Peyer's patch (tissue), 4 donors: Measurements from ENCODE around the gene AZU1. TPM values are rescaled to one million over a fixed set of nuclear protein-coding genes. Genes with fewer than 3 reads are reported as not detected.

Experiments
- DNase-seq, 3 donors: peaks; one replicate each; pipeline ENCODE4 v3.0.0-alpha.2; 2017 to 2019
- H3K27ac ChIP-seq, 4 donors: fragments of 200-600 bp; sonication (generic); one replicate each; pipeline ENCODE4 v1.5.1; 2016 to 2019
- H3K27me3 ChIP-seq, 2 donors: fragments of 200-600 bp; sonication (generic); one replicate each; pipeline ENCODE4 v1.5.1; 2019
- H3K36me3 ChIP-seq, 3 donors: fragments of 200-600 bp; sonication (generic); one replicate each; pipeline ENCODE4 v1.5.1; 2016 to 2019
- H3K4me1 ChIP-seq, 4 donors: fragments of 200-600 bp; sonication (generic); one replicate each; pipeline ENCODE4 v1.5.1; 2016 to 2019
- H3K4me3 ChIP-seq, 4 donors: fragments of 200-600 bp; sonication (generic); 1 replicate in 3 of 4; 2 replicates in 1 of 4; pipeline ENCODE4 v1.5.1; 2016 to 2019; ENCODE audit warnings: mild to moderate bottlenecking in 1 of 4
- H3K9me3 ChIP-seq, 4 donors: fragments of 200-600 bp; sonication (generic); one replicate each; pipeline ENCODE4 v1.5.1; 2016 to 2019; ENCODE audit warnings: mild to moderate bottlenecking in 1 of 4
- POLR2A ChIP-seq, 2 donors: fragments of 450-650 bp; IDR thresholded peaks; one replicate each; pipeline ENCODE4 v1.5.1; 2017; ENCODE audit warnings: antibody characterized with exemption in 2 of 2, mild to moderate bottlenecking in 2 of 2, moderate library complexity in 2 of 2
- total RNA-seq, 4 donors: library from RNA; depleted of rRNA; stranded (reverse); fragments of >200 nt; gene quantifications; one replicate each; pipeline ENCODE4 v1.1.0, GENCODE V29; 2016
- TF ChIP-seq, protein P1 (sequence below), 6 experiments: fragments of 450-650 bp in 4 of 6; fragments of 200-600 bp in 2 of 6; sonication (generic) in 1 of 6; IDR thresholded peaks; one replicate each; pipeline ENCODE4 v1.5.1; 2017 to 2019; ENCODE audit warnings: antibody characterized with exemption in 6 of 6, mild to moderate bottlenecking in 3 of 6, moderate library complexity in 1 of 6

The AZU1 gene
- total RNA-seq, 4 donors from 2014 or later, result not detected

DNA sequence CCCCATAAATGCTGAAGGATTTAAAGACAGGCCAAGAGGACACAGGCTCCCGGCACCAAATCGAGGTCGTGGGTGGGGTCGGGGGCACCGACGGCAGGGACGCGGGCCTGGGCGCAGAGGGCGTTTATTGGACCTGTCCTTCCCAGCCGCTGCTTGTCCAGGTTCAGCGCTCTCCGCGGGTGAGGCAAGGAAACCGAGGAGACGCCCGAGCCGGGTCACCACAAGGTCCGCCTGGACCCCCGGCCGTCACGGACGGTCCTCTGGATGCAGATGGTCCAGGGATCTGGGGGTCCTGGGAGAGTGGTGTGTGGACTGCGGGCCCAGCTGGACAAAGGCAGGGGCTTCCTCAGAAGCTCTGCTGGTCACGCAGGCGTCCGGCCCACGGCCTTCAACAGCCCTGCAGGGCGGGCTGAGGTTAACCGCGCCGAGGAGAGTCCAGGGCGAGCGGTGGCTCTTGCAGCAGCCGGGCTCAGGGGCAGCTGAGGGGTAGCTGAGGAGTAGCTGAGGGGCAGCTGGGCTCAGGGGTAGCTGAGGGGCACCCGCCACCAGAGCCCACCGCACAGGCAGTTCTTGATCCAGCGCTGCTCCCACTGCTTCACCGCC is 40.3 kb downstream of the AZU1 start:
- no peak for DNase-seq
- TF ChIP-seq, protein P1, sequence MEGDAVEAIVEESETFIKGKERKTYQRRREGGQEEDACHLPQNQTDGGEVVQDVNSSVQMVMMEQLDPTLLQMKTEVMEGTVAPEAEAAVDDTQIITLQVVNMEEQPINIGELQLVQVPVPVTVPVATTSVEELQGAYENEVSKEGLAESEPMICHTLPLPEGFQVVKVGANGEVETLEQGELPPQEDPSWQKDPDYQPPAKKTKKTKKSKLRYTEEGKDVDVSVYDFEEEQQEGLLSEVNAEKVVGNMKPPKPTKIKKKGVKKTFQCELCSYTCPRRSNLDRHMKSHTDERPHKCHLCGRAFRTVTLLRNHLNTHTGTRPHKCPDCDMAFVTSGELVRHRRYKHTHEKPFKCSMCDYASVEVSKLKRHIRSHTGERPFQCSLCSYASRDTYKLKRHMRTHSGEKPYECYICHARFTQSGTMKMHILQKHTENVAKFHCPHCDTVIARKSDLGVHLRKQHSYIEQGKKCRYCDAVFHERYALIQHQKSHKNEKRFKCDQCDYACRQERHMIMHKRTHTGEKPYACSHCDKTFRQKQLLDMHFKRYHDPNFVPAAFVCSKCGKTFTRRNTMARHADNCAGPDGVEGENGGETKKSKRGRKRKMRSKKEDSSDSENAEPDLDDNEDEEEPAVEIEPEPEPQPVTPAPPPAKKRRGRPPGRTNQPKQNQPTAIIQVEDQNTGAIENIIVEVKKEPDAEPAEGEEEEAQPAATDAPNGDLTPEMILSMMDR (IDR thresholded peaks at IDR 0.05), result no peak
- no peak for TF ChIP-seq POLR2A (IDR thresholded peaks at IDR 0.05)
- no peaks in the 10 kb centered on the region for H3K27me3 ChIP-seq
- H3K36me3 ChIP-seq, result peaks cover 0 to 24% (median 0%) of the 10 kb centered on the region in 3 donors
- H3K9me3 ChIP-seq, result no peaks in the 10 kb centered on the region
- no peak overlapping the region for H3K27ac ChIP-seq
- no peak overlapping the region for H3K4me3 ChIP-seq
- H3K4me1 ChIP-seq, result peaks cover 5 to 18% (median 7%) of the 10 kb centered on the region in 4 donors

DNA sequence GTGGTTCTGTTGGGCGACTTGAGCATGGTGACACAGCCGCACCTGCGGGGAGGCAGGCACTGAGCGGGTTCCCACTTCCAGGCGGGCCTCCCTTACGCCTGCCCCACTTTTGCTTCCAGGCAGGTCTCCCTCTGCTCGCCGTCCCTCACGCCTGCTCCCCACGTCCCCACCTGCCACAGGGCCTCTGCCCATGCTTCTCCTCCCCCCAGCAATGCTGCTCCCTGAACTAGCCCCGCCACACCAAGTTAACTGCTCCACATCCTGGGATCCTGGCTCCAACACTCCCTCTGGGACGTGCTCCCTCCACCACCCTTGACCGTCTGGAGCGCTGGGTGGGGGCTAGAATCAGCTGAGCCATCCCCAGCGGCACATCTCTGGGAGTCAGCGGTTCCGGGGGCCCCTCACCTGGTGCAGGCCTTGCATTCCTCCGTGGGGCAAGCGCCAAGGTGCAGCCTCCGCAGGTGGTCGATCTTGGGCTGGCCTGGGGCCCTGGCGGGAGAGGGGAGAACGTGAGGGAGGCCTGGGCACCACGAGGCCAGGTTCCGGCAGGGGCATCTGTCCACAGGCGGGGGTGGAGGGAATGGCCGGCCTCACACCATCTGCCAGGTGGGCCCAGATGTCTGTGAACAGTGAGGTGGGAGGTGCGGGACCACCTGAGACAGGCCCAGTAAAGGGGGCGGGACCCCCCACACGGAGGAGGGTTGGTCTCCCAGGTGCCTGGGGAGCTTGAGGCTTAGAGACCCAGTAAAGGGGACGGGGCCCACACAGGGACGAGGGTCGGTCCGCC is 41.0 kb downstream of the AZU1 start:
- TF ChIP-seq POLR2A (IDR thresholded peaks at IDR 0.05), result no peak
- TF ChIP-seq, protein P1 (IDR thresholded peaks at IDR 0.05), result no peak
- peaks cover 0 to 28% (median 0%) of the 10 kb centered on the region in 3 donors for H3K36me3 ChIP-seq
- no peaks in the 10 kb centered on the region for H3K27me3 ChIP-seq
- no peak for DNase-seq
- no peak overlapping the region for H3K4me3 ChIP-seq
- peaks cover 3 to 11% (median 7%) of the 10 kb centered on the region in 4 donors for H3K4me1 ChIP-seq
- H3K9me3 ChIP-seq, result no peaks in the 10 kb centered on the region
- H3K27ac ChIP-seq, result peak overlapping the region; percentile 52 to 81 (median 75)

DNA sequence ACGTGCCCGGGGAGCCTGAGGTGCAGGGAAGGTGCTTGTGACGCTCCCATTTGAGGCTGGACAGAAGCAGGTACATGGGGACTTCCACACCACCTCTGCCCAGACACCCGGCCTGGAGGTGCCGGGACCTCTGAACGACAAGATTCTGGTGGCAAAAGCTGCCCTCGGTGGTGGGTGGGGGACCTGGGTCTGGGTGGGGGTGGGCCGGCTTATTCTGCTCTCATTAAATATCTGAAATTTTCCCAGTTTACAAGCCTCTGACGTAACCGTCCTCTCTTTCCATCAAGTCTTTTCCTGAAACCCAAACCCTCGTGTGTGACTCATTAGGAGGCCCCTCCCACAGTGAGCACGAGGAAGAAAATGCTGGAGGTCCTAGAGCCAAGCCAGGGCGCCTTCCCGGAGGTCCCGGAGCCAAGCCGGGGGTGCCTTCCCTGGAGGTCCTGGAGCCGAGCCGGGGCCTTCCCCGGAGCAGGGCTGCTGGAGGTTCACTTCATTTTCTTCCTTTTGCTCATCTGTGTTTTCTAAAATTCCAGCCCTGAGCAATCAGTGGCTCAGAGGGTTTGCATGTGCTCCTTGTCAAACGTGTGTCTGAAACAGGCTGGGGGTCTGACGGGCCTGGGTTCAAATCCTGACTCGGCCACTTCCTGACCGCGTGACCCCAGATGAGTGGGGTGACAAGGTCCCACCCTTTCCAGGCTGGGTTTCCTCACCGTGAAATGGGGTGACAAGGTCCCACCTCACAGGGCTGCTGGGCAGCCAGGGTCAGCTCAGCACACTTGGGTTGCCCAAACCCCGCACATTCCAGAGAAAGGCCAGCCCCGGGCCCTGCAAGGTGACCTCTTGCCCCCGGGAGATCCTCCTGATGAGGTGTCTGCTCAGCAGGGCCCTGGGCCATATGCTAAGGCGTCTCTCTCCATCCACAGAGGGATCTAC is 41.9 kb downstream of the AZU1 start:
- TF ChIP-seq, protein P1 (IDR thresholded peaks at IDR 0.05), result no peak
- no peak for TF ChIP-seq POLR2A (IDR thresholded peaks at IDR 0.05)
- H3K4me3 ChIP-seq, result no peak overlapping the region
- H3K27ac ChIP-seq, result peak overlapping the region; percentile 57 to 81 (median 75)
- peaks cover 0 to 36% (median 0%) of the 10 kb centered on the region in 3 donors for H3K36me3 ChIP-seq
- peak in 1 of 3 donors; percentile 76 for DNase-seq
- peaks cover 0 to 10% (median 7%) of the 10 kb centered on the region in 4 donors for H3K4me1 ChIP-seq
- H3K9me3 ChIP-seq, result no peaks in the 10 kb centered on the region
- H3K27me3 ChIP-seq, result no peaks in the 10 kb centered on the region

DNA sequence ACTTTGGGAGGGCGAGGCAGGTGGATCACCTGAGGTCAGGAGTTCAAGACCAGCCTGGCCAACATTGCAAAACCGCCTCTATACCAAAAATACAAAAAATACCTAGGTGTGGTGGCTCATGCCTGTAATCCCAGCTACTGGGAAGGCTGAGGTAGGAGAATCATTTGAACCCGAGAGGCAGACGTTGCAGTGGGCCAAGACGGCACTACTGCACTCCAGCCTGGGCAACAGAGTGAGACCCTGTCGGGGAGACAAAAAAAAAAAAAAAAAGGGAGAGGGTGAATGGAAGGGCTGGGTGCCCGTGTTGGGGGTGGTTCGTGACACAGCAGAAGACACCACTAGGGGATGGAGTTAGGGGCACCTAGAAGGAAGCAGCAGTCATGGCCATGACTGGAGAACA is 42.7 kb downstream of the AZU1 start:
- peak overlapping the region in 3 of 4 donors; percentile 57 to 81 (median 79) for H3K27ac ChIP-seq
- H3K9me3 ChIP-seq, result no peaks in the 10 kb centered on the region
- DNase-seq, result no peak
- H3K4me3 ChIP-seq, result no peak overlapping the region
- H3K4me1 ChIP-seq, result peaks cover 0 to 10% (median 7%) of the 10 kb centered on the region in 4 donors
- H3K27me3 ChIP-seq, result no peaks in the 10 kb centered on the region
- TF ChIP-seq, protein P1 (IDR thresholded peaks at IDR 0.05), result no peak
- no peak for TF ChIP-seq POLR2A (IDR thresholded peaks at IDR 0.05)
- peaks cover 0 to 45% (median 0%) of the 10 kb centered on the region in 3 donors for H3K36me3 ChIP-seq

DNA sequence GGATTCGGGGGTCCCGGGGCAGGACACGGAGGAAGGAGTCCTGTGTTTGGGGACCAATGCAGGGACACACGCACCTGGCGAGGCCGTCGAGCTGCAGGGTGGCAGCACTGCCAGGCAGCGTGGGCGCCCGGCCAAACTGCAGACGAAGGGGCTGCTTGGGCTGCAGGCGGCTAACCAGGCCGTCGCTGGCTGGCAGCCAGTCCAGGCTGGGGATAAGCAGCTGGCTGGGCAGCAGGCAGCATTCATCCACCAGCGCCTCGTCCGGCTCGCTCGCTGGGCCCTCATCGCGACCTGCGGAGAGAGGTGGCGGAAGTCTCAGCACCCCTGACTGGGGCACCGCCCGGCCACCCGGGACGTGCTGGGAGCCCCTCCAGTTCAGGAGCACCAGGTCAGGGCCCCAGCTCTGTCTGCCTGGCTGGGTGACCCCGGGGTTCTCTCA is 43.3 kb downstream of the AZU1 start:
- no peaks in the 10 kb centered on the region for H3K27me3 ChIP-seq
- H3K27ac ChIP-seq, result no peak overlapping the region
- H3K4me1 ChIP-seq, result peaks cover 0 to 10% (median 7%) of the 10 kb centered on the region in 4 donors
- no peak overlapping the region for H3K4me3 ChIP-seq
- TF ChIP-seq, protein P1 (IDR thresholded peaks at IDR 0.05), result no peak
- no peak for TF ChIP-seq POLR2A (IDR thresholded peaks at IDR 0.05)
- H3K36me3 ChIP-seq, result peaks cover 0 to 51% (median 0%) of the 10 kb centered on the region in 3 donors
- no peak for DNase-seq
- no peaks in the 10 kb centered on the region for H3K9me3 ChIP-seq
